NCI-H1694 (cell line): ENCODE results near the gene TMX4.

Source experiments
- DNase-seq: peaks from one replicate; lab custom pipeline; 2025; lab: John Stamatoyannopoulos, UW

TMX4 gene

DNA sequence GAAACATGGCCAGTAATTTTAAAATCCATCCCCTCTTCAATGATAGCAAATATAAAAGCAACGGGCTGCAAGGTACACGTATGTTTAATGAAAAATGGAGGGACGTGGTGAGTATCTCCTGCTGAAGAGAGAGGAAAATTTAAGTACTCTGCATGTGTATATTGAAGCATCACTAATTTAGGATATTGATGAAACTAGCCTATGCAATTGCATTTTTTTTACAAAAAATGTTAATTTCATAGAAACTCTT, 362 bp upstream of the TMX4 start:
- no peak for DNase-seq

DNA sequence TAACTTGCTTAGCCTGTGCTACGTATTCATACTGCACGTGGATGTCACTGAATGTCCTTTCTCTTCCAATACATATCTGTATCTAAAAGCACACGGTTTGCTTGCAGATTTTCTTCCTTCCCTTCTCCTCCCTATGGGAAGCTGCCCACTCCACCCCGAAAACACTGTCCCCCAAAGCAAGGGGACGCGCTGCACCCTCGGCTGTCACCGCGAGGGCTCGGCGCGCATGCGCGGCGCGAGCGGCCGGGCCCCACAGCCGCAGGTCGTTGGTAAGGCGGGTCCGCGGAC, 659 bp downstream of the TMX4 start:
- peak; percentile 21 for DNase-seq

DNA sequence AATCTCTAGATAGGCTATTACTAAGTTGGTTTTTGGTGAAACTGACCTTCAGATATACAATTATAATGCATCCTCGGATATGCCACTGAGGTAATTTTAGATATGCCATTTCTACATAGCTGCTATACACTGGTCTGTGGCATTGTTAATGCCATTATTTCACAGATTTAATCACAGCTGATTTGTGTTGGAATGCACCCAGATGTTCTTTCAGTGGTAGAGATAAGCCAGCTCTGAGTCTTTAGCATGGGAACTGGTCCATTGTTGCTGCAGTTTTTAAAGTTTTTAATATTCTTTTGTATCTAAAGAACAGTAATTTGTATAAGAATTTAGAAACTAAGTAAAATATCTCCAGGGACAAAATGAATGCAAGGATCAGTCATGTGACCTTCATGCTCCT, 6.8 kb downstream of the TMX4 start:
- no peak for DNase-seq

DNA sequence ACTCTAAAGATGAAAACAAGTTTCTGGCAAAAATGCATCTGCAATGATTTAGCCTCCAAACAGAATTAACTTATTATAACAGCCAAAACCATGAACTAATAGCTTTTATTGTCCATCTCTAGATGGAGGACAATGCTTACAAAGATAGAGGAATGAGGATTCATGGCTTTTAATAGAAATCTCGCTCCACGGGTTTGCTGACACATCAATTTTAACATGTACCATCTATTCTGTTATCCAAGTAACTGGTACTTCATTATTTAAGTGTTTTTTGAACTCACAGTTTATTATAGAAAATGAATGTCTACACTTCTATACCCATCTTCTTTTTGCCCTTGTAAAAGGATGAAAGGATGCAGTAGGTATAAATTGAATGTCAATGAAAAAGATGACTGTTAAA, 10.8 kb downstream of the TMX4 start:
- DNase-seq, result no peak

GRCh38 chr20:8007490-8007889, 12.1 kb downstream of the TMX4 start:
- no peak for DNase-seq

- DNase-seq, result no peak
Observed at GRCh38 chr20:8005575-8006366, 13.8 kb downstream of the TMX4 start.

DNA sequence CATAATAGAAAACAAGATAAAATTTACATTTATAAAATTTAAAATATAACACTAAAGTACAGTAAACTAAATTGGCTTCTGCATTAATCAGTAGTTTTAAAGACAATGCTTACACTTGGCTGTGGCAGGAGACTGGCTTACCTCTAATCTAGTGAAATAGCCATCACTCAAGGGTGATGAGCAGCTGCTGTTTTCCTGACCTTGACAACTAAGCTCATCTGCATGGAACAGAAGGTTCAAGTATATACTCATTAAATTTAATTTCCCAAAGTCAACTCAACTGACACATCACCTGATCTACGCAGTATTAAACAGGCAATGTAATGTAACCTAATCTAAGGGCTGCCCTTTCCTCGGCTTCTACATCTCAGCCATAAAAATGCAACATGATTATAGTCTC, 14.5 kb downstream of the TMX4 start:
- DNase-seq, result no peak

DNA sequence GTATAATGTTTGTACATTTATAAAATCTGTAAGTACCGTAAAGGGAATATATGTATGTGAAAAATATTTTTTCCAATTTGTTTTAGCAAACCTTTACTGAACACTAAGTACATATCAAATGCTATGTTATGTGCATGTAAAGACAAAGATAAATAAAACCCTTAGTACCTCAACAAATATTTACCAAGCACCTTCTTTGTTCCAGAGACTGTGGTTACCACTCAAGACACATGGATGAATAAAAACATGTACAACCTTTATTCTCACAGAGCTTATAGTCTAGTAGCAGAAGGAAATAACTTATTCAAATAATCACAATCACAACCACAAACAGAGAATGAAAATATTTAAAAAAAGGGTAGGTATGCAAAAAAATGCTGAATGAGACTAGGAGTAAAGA, 17.5 kb downstream of the TMX4 start:
- no peak for DNase-seq

DNA sequence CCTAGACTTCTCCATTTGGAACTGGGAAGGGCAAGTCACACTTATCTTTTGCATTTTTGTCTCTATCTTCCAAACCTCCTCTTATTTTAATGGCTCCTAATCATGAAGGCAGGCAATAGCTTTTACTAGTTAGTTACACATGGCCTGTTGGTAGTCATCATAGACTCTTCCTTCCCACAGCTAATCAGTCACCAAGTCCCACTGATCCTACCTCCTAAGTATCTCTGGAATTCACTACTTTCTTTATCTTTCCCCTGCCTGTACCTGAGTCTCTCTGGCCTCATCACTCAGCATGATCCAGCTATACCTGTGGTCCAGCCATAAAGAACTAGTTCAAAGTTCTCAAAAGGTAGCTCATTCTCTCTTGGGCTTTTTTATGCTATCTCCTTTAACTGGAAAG, 18.8 kb downstream of the TMX4 start:
- DNase-seq, result no peak

GRCh38 chr20:7996898-7997297, 22.7 kb downstream of the TMX4 start:
- no peak for DNase-seq

DNA sequence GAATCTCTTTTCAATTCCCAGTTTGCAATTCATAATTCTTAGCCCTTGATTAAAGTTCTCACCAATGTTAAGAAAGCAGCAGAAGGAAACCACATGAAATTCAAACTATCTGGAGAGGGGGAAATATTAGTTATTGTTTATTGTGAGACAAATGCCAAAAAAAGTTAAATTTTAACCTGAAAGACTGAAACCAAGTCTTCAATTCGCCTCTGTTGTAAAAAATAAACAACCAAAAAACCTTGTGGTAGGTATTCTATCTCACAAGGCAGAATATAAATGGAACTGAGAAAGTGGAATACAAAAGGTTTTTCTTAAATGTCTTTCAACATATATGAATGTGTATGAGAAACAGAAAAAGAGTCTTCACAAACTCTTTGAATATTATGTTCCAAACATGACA, 24.8 kb downstream of the TMX4 start:
- DNase-seq, result no peak

GRCh38 chr20:7993703-7994102, 25.9 kb downstream of the TMX4 start:
- no peak for DNase-seq

DNA sequence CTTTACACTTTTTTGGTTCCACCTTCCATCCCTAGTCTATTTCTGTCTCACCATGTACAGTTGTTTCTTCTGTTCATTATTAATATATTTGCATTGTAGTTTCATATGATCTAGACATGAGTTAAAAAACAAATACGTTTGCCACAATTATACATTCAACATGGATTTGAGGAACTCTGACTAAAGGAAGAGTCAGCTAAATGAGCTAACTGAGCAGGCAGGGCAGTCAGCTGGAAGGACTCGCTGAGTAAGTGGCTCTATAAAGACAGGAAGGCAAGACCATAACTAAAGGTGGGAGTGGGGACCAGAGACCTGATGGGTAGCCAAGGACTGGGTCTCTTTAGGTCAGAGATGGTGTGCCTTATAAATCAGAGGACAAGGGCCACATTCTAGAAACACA, 26.3 kb downstream of the TMX4 start:
- no peak for DNase-seq

GRCh38 chr20:7990385-7990784, 29.2 kb downstream of the TMX4 start:
- no peak for DNase-seq

DNA sequence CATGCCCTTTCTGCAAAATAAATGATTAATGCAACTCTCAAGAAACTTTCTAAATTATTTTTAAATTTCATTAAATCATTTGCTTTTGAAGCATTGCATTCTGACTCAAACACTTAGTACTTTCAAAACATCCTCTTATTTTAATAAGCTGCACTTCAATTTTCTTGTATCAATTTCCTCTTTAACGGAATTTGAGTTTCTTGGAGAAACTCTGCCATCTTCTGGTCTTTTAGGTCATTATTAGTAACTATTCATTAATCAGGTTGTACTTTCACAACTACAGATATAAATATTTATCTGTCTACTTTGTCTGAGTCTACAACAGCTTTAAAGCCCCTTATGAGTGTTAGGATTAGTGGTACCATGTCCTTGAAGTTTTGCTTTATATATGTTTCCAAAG, 30.2 kb downstream of the TMX4 start:
- DNase-seq, result no peak

DNA sequence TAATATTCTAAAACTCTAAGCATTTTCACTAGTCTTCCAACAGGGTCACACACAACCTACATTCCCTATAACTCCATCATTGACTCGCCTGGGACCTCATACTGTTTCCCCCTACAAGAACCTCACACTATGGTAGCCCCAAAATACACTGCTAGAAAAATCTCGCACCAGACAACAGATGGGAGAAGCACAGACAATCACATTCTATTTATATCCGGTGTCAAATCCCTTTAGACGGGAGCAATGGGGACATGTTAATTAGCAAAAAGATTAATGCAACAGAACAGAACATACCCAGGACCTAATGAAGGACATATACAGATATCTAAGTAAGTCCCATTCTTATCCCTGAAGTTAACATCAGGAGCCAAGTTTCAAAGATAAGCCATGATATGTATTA, 33.6 kb downstream of the TMX4 start:
- no peak for DNase-seq

- DNase-seq, result no peak
Observed at GRCh38 chr20:7984192-7984591, 35.4 kb downstream of the TMX4 start.

GRCh38 chr20:7981374-7981773, 38.2 kb downstream of the TMX4 start:
- DNase-seq, result no peak

- no peak for DNase-seq
Observed at GRCh38 chr20:7980332-7981046, 39.1 kb downstream of the TMX4 start.

- no peak for DNase-seq
Observed at GRCh38 chr20:7977709-7978108, 41.9 kb downstream of the TMX4 start.

DNA sequence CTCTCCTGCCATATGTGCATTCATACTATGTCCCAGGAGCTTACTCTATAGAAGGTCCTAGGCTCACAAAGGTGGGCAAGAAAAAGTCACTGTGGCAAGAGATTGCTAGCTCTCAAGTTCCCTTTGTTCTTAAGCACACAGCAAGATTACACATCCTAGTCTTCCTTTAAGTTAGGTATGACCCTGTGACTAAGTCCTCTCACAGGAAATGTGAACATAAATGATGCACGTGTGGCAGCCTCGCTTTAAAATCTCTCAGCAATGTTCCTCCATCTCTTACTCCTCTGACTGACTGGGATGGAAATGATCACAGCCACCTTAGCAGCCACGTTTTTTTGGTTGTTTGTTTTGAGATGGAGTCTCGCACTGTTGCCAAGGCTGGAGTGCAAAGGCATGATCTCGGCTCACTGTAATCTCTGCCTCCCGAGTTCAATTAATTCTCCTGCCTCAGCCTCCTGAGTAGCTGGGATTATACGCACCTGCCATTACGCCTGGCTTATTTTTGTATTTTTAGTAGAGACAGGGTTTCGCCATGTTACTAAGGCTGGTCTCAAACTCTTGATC, 43.6 kb downstream of the TMX4 start:
- no peak for DNase-seq

DNA sequence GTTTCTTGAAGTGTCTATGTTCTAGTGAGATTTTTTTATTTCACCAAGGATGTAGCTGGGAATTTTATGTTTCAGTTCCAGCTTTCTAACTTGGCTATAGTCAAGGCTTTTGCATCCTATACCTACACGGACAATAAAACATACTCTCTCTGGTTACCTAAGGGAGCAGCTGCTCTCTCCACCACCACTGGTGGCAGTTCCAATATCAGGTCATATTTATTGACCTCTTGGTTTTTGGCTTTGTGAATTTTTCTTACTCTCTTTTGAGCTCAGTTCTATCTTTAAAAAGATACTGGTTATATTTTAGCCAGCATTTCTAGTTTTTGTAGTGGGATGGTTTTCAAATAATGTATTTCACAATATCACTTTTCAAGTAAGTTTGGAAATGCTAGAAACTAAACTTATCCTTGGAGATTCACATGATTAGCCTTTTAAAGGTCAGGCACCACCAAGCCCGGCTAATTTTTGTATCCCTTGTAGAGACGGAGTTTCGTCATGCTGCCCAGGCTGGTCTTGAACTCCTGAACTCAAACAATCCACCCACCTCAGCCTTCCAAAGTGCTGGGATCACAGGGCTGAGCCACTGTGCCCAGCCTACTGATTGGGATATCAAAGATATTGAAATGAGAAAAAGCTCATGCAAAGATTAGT, 44.7 kb downstream of the TMX4 start:
- DNase-seq, result no peak

- no peak for DNase-seq
Observed at GRCh38 chr20:7971536-7972280, 47.9 kb downstream of the TMX4 start.
